ENCODE measurements around the gene EPB41L2.

Gene EPB41L2

GRCh38 chr6:130889423-130889822 lies 173.6 kb downstream of the EPB41L2 start:
- Mint-ChIP-seq H3K36me3 (peaks cover 4% of the 10 kb centered on the region), H3K4me1 (no peaks in the 10 kb centered on the region), H3K27me3 (no peaks in the 10 kb centered on the region), H3K27ac (no peak overlapping the region), H3K4me3 (no peak overlapping the region), H3K9me3 (no peaks in the 10 kb centered on the region)

GRCh38 chr6:130888246-130888645 lies 174.8 kb downstream of the EPB41L2 start:
- no peak overlapping the region for H3K27ac Mint-ChIP-seq
- H3K27me3 Mint-ChIP-seq, result no peaks in the 10 kb centered on the region
- no peak overlapping the region for H3K4me3 Mint-ChIP-seq
- no peaks in the 10 kb centered on the region for H3K4me1 Mint-ChIP-seq
- no peaks in the 10 kb centered on the region for H3K9me3 Mint-ChIP-seq
- H3K36me3 Mint-ChIP-seq, result peaks cover 2% of the 10 kb centered on the region

DNA sequence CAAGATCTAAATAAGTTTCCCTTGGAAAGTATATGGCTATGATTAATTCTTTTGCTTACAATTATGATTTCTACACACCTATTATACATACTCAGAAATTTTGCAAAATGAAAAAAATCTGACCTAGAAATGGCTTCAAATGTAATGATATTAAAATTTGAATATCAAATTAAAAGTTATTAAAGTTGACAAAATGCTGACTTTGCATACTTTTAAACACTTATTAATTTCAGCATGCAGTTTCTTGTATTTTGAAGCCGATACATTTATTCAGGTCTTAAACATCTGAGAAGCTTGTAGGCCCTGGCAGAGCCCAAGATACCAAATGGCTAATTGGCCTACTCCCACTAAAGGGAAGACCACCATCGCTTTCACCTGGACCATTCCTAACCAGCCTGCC lies 176.1 kb downstream of the EPB41L2 start:
- H3K4me3 Mint-ChIP-seq, result no peak overlapping the region
- H3K36me3 Mint-ChIP-seq, result peaks cover 2% of the 10 kb centered on the region
- no peaks in the 10 kb centered on the region for H3K4me1 Mint-ChIP-seq
- no peak overlapping the region for H3K27ac Mint-ChIP-seq
- no peaks in the 10 kb centered on the region for H3K9me3 Mint-ChIP-seq
- H3K27me3 Mint-ChIP-seq, result no peaks in the 10 kb centered on the region

GRCh38 chr6:130885392-130886192 lies 177.5 kb downstream of the EPB41L2 start:
- peaks cover 2% of the 10 kb centered on the region for H3K36me3 Mint-ChIP-seq
- no peak overlapping the region for H3K27ac Mint-ChIP-seq
- no peaks in the 10 kb centered on the region for H3K27me3 Mint-ChIP-seq
- H3K4me1 Mint-ChIP-seq, result no peaks in the 10 kb centered on the region
- no peaks in the 10 kb centered on the region for H3K9me3 Mint-ChIP-seq
- no peak overlapping the region for H3K4me3 Mint-ChIP-seq

GRCh38 chr6:130882370-130882769 lies 180.7 kb downstream of the EPB41L2 start:
- H3K4me1 Mint-ChIP-seq, result no peaks in the 10 kb centered on the region
- no peak overlapping the region for H3K27ac Mint-ChIP-seq
- no peak overlapping the region for H3K4me3 Mint-ChIP-seq
- H3K36me3 Mint-ChIP-seq, result no peaks in the 10 kb centered on the region
- H3K9me3 Mint-ChIP-seq, result no peaks in the 10 kb centered on the region
- H3K27me3 Mint-ChIP-seq, result no peaks in the 10 kb centered on the region

DNA sequence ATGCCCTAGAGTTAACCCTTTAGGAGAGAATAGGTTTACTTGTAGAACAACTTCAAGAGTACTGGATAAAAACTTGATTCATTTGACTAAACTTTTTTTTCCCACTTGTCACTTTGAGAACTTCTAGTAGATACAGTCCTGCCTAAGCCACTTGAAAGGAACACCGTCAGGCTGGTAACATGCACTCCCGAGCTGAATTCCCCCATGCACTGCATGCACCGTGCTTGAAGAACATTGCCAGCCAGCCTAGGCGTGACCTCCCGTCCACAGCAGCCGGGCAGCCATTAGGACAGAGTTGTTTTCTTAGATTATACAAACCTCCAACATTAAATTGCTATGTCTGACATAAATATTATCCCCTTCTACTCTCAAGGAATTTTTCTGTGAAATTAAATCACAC lies 183.2 kb downstream of the EPB41L2 start:
- Mint-ChIP-seq H3K4me1 (no peaks in the 10 kb centered on the region), H3K27me3 (no peaks in the 10 kb centered on the region), H3K9me3 (no peaks in the 10 kb centered on the region), H3K36me3 (no peaks in the 10 kb centered on the region), H3K4me3 (no peak overlapping the region), H3K27ac (no peak overlapping the region)

DNA sequence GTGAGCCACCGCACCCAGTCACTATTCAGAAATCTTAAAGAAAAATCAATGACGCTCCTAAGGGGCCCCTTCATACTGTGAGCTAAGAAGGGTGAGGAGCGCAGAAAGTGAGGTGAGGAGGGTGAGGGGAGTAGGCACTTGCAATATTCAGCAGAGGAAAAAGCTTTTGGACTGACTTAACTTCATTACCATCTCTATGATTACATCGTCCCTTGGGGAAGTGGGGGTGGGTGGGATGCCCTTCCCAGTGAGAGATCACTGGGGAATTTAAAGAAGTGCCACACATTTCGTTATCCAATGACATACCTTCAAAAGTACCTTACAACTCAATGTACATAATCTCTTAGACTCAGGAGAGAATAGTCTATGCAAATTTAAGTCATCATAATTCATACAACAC lies 189.3 kb downstream of the EPB41L2 start:
- Mint-ChIP-seq H3K4me1 (peaks cover 3% of the 10 kb centered on the region), H3K36me3 (peaks cover 5% of the 10 kb centered on the region), H3K9me3 (no peaks in the 10 kb centered on the region), H3K4me3 (no peak overlapping the region), H3K27me3 (no peaks in the 10 kb centered on the region), H3K27ac (no peak overlapping the region)

DNA sequence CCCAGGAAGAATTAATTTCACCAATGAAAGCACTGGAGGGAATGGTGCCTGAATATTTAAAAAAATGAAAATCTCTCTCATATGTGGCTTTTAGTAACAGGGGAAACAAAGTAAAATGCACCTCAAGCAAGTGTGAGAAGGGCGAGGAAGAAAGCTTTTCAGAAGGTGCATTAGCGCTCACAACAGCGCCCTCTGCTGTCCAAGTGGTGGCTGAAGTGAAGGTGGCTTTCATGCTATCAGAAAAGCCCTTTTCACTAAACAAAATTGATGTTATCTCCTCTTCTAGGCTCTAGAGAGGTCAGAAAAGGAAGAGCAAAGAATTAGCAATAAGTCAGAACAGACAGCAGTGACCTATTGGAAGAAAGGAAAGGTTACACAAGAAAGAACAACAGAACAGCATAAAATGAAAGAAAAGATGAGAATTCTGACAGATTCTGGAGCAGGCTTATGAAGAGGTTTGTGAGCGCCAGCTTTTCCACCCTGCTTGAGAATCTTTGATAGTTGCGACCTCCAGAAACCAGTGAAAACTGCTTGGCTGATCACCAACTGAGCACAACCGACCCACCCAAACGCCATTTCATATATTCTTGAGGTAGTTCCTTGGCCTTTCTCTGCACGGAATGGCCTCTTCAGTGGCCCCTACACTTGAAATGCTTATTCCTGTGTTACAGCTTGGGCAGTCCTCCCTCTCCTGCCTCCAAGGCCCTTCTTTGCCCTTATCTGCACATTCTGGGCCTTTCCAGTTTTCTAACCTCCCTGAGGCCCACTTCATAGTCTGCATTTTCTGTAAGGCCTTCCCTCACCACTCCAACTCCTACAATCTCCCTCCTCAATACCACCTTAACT lies 190.6 kb downstream of the EPB41L2 start:
- Mint-ChIP-seq H3K36me3 (peaks cover 5% of the 10 kb centered on the region), H3K27me3 (no peaks in the 10 kb centered on the region), H3K27ac (no peak overlapping the region), H3K4me3 (no peak overlapping the region), H3K9me3 (no peaks in the 10 kb centered on the region), H3K4me1 (peaks cover 3% of the 10 kb centered on the region)

- Mint-ChIP-seq H3K36me3 (peaks cover 5% of the 10 kb centered on the region), H3K27me3 (no peaks in the 10 kb centered on the region), H3K27ac (no peak overlapping the region), H3K4me3 (no peak overlapping the region), H3K4me1 (peaks cover 3% of the 10 kb centered on the region), H3K9me3 (no peaks in the 10 kb centered on the region)
Observed at GRCh38 chr6:130870179-130870880, 192.7 kb downstream of the EPB41L2 start.

DNA sequence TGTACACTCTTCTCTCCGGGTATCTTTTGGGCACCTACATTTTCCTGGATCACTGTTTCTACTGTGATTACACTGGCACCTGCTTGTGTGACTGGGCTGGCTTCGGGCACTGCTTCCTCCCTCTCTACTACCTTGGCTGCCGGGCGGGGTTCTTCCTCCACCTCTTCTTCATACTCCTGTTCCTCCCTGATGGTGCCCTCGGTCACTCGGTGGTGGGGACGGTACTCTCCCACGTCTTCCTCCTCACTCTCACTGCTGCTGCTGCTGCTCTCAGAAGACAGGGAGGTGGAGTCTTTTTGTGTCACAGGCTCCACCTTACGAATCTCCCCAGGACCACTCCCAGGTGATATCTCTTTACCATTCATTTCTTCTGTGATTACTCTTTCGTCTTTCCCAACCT lies 193.4 kb downstream of the EPB41L2 start:
- Mint-ChIP-seq H3K27ac (no peak overlapping the region), H3K27me3 (no peaks in the 10 kb centered on the region), H3K4me1 (peaks cover 3% of the 10 kb centered on the region), H3K9me3 (no peaks in the 10 kb centered on the region), H3K36me3 (peaks cover 7% of the 10 kb centered on the region), H3K4me3 (no peak overlapping the region)

GRCh38 chr6:130865793-130866192 lies 197.3 kb downstream of the EPB41L2 start:
- no peaks in the 10 kb centered on the region for H3K27me3 Mint-ChIP-seq
- no peak overlapping the region for H3K4me3 Mint-ChIP-seq
- H3K36me3 Mint-ChIP-seq, result peaks cover 9% of the 10 kb centered on the region
- no peaks in the 10 kb centered on the region for H3K4me1 Mint-ChIP-seq
- no peaks in the 10 kb centered on the region for H3K9me3 Mint-ChIP-seq
- H3K27ac Mint-ChIP-seq, result no peak overlapping the region

DNA sequence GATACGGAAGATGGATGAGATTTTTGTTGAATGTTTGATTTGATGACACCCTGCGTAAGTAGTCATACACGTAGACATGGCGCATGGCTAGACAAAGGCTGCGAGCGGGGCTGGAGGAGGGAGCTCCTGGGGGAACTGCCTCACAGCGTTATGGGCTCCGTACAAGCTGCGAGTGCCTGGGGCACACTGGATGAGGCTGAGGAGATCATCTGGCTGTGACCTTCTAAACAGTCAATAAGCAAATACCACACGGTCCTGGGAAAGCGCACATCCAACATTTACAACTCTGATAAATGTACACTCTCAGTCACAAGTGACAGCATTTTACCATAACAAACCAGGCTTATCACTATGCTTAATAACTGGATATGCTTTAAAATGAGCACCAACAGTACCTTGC lies 198.7 kb downstream of the EPB41L2 start:
- no peak overlapping the region for H3K4me3 Mint-ChIP-seq
- no peaks in the 10 kb centered on the region for H3K4me1 Mint-ChIP-seq
- no peaks in the 10 kb centered on the region for H3K27me3 Mint-ChIP-seq
- H3K9me3 Mint-ChIP-seq, result no peaks in the 10 kb centered on the region
- no peak overlapping the region for H3K27ac Mint-ChIP-seq
- peaks cover 4% of the 10 kb centered on the region for H3K36me3 Mint-ChIP-seq

GRCh38 chr6:130863415-130864230 lies 199.4 kb downstream of the EPB41L2 start:
- Mint-ChIP-seq H3K4me1 (no peaks in the 10 kb centered on the region), H3K27me3 (no peaks in the 10 kb centered on the region), H3K36me3 (peaks cover 4% of the 10 kb centered on the region), H3K4me3 (no peak overlapping the region), H3K9me3 (no peaks in the 10 kb centered on the region), H3K27ac (no peak overlapping the region)

DNA sequence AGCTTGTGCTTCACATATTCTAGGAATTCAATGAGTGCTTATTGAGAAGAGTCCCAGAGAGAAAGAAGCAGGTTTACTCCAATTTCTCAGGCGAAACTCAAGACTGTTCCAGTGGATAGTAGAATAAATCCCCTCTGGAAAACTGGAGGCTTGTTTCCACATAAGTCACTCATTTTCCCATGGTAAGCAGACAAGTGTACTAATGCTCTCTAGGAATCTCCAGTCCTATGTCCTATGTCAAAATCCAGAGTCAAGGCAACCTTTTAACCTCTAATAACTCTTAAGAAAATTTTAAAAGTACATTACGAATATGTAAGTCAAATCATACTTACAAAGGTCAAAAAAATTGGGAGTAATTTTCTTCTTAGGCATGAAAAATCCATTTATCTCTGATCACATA lies 200.7 kb downstream of the EPB41L2 start:
- Mint-ChIP-seq H3K36me3 (peaks cover 4% of the 10 kb centered on the region), H3K27me3 (no peaks in the 10 kb centered on the region), H3K4me3 (no peak overlapping the region), H3K27ac (no peak overlapping the region), H3K9me3 (no peaks in the 10 kb centered on the region), H3K4me1 (no peaks in the 10 kb centered on the region)

DNA sequence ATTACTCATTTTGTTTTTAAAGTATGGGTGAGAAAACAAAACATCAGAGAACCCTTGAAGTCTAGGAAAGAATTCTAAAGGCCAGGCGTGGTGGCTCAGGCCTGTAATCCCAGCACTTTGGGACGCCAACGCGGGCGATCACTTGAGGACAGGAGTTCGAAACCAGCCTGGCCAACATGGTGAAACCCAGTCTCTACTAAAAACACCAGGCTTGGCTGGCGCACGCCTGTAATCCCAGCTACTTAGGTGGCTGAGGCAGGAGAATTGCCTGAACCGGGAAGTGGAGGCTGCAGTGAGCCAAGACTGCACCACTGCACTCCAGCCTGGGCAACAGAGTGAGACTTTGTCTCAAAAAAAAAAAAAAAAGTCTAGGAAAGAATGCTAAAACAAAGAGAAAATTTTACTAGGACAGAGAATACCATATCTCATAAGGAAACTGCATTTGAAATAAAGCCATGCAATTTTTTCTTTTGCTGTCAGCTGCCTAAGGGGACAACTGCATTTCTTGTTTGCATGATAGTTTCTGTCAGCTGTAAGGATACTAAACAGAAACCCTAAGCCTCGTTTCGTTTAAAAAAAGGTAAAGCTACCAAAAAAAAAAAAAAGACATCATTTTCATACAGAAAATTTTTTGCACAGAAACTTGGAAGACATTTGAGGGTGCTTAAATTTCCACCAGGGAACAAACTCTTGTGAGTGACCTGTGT lies 203.7 kb downstream of the EPB41L2 start:
- H3K4me3 Mint-ChIP-seq, result no peak overlapping the region
- H3K36me3 Mint-ChIP-seq, result peaks cover 4% of the 10 kb centered on the region
- H3K27ac Mint-ChIP-seq, result no peak overlapping the region
- H3K27me3 Mint-ChIP-seq, result no peaks in the 10 kb centered on the region
- H3K9me3 Mint-ChIP-seq, result no peaks in the 10 kb centered on the region
- H3K4me1 Mint-ChIP-seq, result no peaks in the 10 kb centered on the region

Measured in activated naive CD4-positive, alpha-beta T cell treated with anti-CD3 and anti-CD28 coated beads, Interleukin-2, amount 50 U/mL, for 24 hours (primary cell).